ENCODE results near the gene POLR3C. TPM values are rescaled to one million over a fixed set of nuclear protein-coding genes. Genes with fewer than 3 reads are reported as not detected.

Gene POLR3C
- total and polyA plus RNA-seq, 10 of the 15 experiments (the other 5 are each of a cell fraction or from before 2014, with no cell fraction given) = 13.0 to 44.8 (median 34.8) TPM

GRCh38 chr1:145845514-145846161 lies 21.6 kb downstream of the POLR3C start, which contains the start of gene NUDT17 (continued):
- no peak for TF ChIP-seq KAT2A (conservative IDR thresholded peaks at IDR 0.05; ENCODE audit: control insufficient read depth, low read depth, low read length)
- TF ChIP-seq RFX5 (IDR thresholded peaks at IDR 0.05; ENCODE audit: low read depth, low read length) = no peak
- no peak for TF ChIP-seq MEF2A (IDR thresholded peaks at IDR 0.05; ENCODE audit: insufficient read depth, low read depth, low read length)
- TF ChIP-seq POLR2AphosphoS5 (IDR thresholded peaks at IDR 0.05; ENCODE audit: low read length) = no peak
- no peak for TF ChIP-seq ZNF217 (IDR thresholded peaks at IDR 0.05)
- no peak for TF ChIP-seq ETV6 (conservative IDR thresholded peaks at IDR 0.05 in 1 of 2, IDR thresholded peaks at IDR 0.05 in 1 of 2; ENCODE audit: borderline replicate concordance in 1 of 2, low read depth in 1 of 2)
- TF ChIP-seq GABPA (IDR thresholded peaks at IDR 0.05; ENCODE audit: low read depth) = no peak
- no peak; the same call in none of the 2 replicates for TF ChIP-seq TAF1 (IDR thresholded peaks at IDR 0.05; ENCODE audit: borderline replicate concordance, low read depth, low read length)
- 0 out of 2 replicates have a peak, but pooled peaks have one; percentile 76 for TF ChIP-seq RB1 (IDR thresholded peaks at IDR 0.05; ENCODE audit: borderline replicate concordance)
- TF ChIP-seq NR2C2 (IDR thresholded peaks at IDR 0.05; ENCODE audit: borderline replicate concordance, control insufficient read depth, insufficient read length, low read depth) = no peak
- peak; percentile 40; the same call in 1 of the 2 replicates for TF ChIP-seq TCF3 (IDR thresholded peaks at IDR 0.05; ENCODE audit: borderline replicate concordance, insufficient read depth, low read depth, low read length)
- TF ChIP-seq BRCA1 (IDR thresholded peaks at IDR 0.05; ENCODE audit: low read depth, low read length) = no peak
- TF ChIP-seq HDAC2 (IDR thresholded peaks at IDR 0.05) = no peak
- TF ChIP-seq ESRRA (IDR thresholded peaks at IDR 0.05; ENCODE audit: low read length) = no peak
- TF ChIP-seq CHD1 (IDR thresholded peaks at IDR 0.05; ENCODE audit: low read depth, low read length) = no peak
- TF ChIP-seq CREM (IDR thresholded peaks at IDR 0.05; ENCODE audit: low read depth) = no peak; the same call in 1 of the 2 replicates
- no peak for TF ChIP-seq ZBED1 (IDR thresholded peaks at IDR 0.05; ENCODE audit: borderline replicate concordance)
- no peak; the same call in 1 of the 2 replicates for TF ChIP-seq GATAD2B (conservative IDR thresholded peaks at IDR 0.05; ENCODE audit: low read depth)
- 0 out of 2 replicates have a peak, but pooled peaks have one; percentile 39 for TF ChIP-seq FOXM1 (IDR thresholded peaks at IDR 0.05; ENCODE audit: low read depth, low read length)
- TF ChIP-seq ZNF384 (IDR thresholded peaks at IDR 0.05; ENCODE audit: borderline replicate concordance, low read depth, low read length) = no peak
- peak; percentile 44 for TF ChIP-seq RAD21 (IDR thresholded peaks at IDR 0.05; ENCODE audit: insufficient read depth, low read depth, low read length)
- peak; percentile 4; the same call in 1 of the 2 replicates for TF ChIP-seq IRF4 (IDR thresholded peaks at IDR 0.05; ENCODE audit: low read depth, low read length)
- no peak for TF ChIP-seq RCOR1 (conservative IDR thresholded peaks at IDR 0.05; ENCODE audit: low read depth, low read length)
- TF ChIP-seq FOS (IDR thresholded peaks at IDR 0.05; ENCODE audit: borderline replicate concordance, extremely low read depth, insufficient read length) = no peak
- TF ChIP-seq STAT3 (IDR thresholded peaks at IDR 0.05; ENCODE audit: low read depth, low read length) = no peak
- no peak for TF ChIP-seq ATF3 (IDR thresholded peaks at IDR 0.05; ENCODE audit: borderline replicate concordance, extremely low read depth, low read depth, low read length)
- TF ChIP-seq IRF5 (IDR thresholded peaks at IDR 0.05; ENCODE audit: borderline replicate concordance) = no peak
- TF ChIP-seq WRNIP1 (IDR thresholded peaks at IDR 0.05; ENCODE audit: borderline replicate concordance, low read depth, low read length) = no peak
- peak; percentile 67 for TF ChIP-seq TCF12 (IDR thresholded peaks at IDR 0.05; ENCODE audit: low read depth, low read length)
- no peak for TF ChIP-seq USF1 (IDR thresholded peaks at IDR 0.05; ENCODE audit: borderline replicate concordance, extremely low read length, insufficient read depth, low read depth, low read length)
- 0 out of 2 replicates have a peak, but pooled peaks have one; percentile 72 for TF ChIP-seq ZNF207 (IDR thresholded peaks at IDR 0.05; ENCODE audit: borderline replicate concordance)

Data from GM12878 (cell line).